ENCODE results near the gene VSTM2B. TPM values are rescaled to one million over a fixed set of nuclear protein-coding genes. Genes with fewer than 3 reads are reported as not detected.

Gene VSTM2B
- total RNA-seq, 4 donors from 2014 or later = not detected

DNA sequence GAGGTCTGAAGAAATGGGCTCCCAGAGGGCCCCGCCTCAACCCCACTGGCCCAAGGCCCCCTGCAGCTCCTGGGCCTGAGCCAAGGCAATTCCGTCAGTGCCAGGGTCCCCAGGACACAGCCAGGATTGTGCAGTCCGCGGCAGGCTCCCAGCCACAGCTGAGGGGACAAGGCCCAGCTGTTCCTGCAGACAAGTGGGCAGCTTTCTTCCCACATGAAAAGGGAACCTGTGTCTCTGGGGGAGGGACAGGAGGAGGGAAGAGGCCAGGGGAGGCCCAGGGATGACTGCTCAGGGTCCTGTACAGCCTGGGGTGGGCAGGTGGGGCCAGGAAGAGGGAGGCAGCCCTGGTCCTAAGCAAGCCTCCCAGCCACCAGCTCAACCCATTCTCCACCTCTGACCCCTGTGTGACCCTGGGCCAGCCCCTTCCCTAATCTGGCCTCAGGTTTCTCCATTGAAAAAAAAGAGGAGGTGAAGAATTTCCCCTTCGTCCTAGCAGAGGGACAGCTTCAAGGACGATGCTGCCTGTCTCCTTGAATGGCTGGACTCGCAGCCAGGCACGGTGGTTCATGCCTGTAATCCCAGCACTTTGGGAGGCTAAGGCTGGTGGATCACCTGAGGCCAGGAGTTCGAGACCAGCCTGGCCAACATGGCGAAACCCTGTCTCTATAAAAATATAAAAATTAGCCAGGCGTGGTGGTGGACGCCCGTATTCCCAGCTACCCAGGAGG lies 20.5 kb upstream of the VSTM2B start:
- no peak for DNase-seq
- no peaks in the 10 kb centered on the region for H3K4me1 ChIP-seq
- TF ChIP-seq POLR2A (IDR thresholded peaks at IDR 0.05) = no peak
- TF ChIP-seq CTCF (IDR thresholded peaks at IDR 0.05) = no peak
- H3K27me3 ChIP-seq = no peaks in the 10 kb centered on the region
- H3K36me3 ChIP-seq = no peaks in the 10 kb centered on the region
- H3K9me3 ChIP-seq = no peaks in the 10 kb centered on the region
- no peak overlapping the region for H3K4me3 ChIP-seq
- intact Hi-C loops (cut with DNase I; ENCODE audit: low total_unique reads) = no loop called here
- H3K27ac ChIP-seq = no peak overlapping the region

GRCh38 chr19:29506619-29506911 lies 19.2 kb upstream of the VSTM2B start:
- Histone ChIP-seq H3K27ac (no peak overlapping the region), H3K4me3 (no peak overlapping the region), H3K27me3 (no peaks in the 10 kb centered on the region), H3K9me3 (no peaks in the 10 kb centered on the region), H3K4me1 (no peaks in the 10 kb centered on the region), H3K36me3 (no peaks in the 10 kb centered on the region)
- DNase-seq = no peak
- TF ChIP-seq CTCF (IDR thresholded peaks at IDR 0.05) (no peak), POLR2A (IDR thresholded peaks at IDR 0.05) (no peak)
- intact Hi-C loops (cut with DNase I; ENCODE audit: low total_unique reads) = no loop called here

DNA sequence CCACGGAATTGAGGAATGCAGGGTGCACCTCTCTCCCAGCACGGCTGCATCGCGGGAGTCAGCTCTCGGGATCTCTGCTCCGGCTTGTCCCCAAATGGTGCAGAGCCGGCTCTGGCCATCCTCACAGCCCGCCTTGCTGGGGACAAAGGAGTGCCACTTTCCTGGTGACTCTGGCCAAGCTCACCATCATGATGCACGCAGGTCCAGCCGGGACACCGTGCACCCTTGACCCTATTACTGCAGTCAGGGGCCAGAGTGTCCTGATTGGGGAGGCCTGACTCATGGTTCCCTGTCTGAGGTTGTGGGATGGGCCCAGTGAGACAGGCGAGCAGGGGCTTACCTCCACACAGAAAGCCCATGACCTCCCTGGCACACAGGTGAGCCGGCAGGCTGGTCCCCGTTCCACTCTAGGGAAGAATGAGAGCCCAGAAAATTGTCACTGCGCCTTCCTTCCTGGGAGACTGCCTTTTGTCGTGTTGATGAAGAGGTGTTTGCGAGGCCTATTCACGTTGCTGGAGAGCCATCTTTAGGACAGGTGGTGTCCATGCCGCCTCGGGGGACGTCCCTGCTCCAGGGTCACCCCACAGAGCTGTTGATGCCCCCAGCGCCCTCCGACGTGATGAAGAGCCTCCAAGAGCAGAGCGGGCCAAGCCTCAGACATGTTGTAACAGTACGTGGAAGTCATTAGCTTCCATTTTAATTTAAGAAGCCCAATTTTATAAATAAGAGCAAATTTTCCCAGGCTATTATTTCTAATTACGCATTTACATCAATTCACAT lies 18.5 kb upstream of the VSTM2B start:
- H3K27me3 ChIP-seq = no peaks in the 10 kb centered on the region
- H3K36me3 ChIP-seq = no peaks in the 10 kb centered on the region
- H3K27ac ChIP-seq = no peak overlapping the region
- H3K9me3 ChIP-seq = no peaks in the 10 kb centered on the region
- TF ChIP-seq POLR2A (IDR thresholded peaks at IDR 0.05) (no peak), CTCF (IDR thresholded peaks at IDR 0.05) (no peak)
- intact Hi-C loops (cut with DNase I; ENCODE audit: low total_unique reads) = no loop called here
- DNase-seq = no peak
- no peaks in the 10 kb centered on the region for H3K4me1 ChIP-seq
- no peak overlapping the region for H3K4me3 ChIP-seq

DNA sequence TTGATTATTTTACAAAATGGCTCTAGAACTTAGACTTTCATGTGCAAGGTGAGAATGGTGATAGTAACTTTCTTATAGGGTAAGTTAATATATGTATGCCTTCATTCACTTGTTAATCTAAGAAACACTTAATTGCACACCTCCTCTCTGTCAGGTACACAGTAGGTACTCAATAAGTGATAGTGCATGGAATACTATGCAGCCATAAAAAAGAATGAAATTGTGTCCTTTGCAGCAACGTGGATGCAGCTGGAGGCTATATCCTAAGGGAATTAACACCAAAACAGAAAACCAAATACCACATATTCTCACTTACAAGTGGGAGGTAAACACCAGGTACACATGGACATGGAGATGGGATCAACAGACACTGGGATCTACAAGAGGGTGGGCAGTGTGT lies 17.6 kb upstream of the VSTM2B start:
- Histone ChIP-seq H3K27me3 (no peaks in the 10 kb centered on the region), H3K27ac (no peak overlapping the region), H3K4me3 (no peak overlapping the region), H3K9me3 (no peaks in the 10 kb centered on the region), H3K36me3 (no peaks in the 10 kb centered on the region), H3K4me1 (no peaks in the 10 kb centered on the region)
- no peak for TF ChIP-seq POLR2A (IDR thresholded peaks at IDR 0.05)
- no peak for TF ChIP-seq CTCF (IDR thresholded peaks at IDR 0.05)
- no peak for DNase-seq
- intact Hi-C loops (cut with DNase I; ENCODE audit: low total_unique reads) = no loop called here

GRCh38 chr19:29509456-29509855 lies 16.3 kb upstream of the VSTM2B start:
- Histone ChIP-seq H3K4me3 (no peak overlapping the region), H3K27ac (no peak overlapping the region), H3K27me3 (no peaks in the 10 kb centered on the region), H3K4me1 (no peaks in the 10 kb centered on the region), H3K9me3 (no peaks in the 10 kb centered on the region), H3K36me3 (no peaks in the 10 kb centered on the region)
- intact Hi-C loops (cut with DNase I; ENCODE audit: low total_unique reads) = no loop called here
- no peak for DNase-seq
- no peak for TF ChIP-seq POLR2A (IDR thresholded peaks at IDR 0.05)
- TF ChIP-seq CTCF (IDR thresholded peaks at IDR 0.05) = no peak

Measured in uterus (tissue), 4 donors.